Measurements from ENCODE around the gene ZDHHC13.

DNA sequence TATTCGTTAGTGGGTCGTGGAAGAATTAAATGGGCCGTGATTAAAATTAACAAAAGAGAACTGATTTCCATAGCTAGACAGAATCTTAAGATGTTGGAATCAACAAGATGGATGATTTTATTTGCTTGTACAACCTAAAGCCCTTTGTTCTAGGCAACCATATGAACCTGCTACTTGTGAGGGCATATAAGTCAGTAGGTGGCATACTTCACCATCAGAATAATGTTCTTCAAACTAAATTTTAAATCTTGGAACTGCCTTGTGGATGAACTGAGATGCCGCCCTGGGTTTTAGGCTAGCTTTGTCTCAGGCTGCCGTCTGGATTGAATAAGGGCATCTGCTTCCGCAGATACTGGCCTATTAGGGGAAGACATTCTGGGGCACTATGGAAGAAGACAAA is 43.9 kb downstream of the ZDHHC13 start:
- TF ChIP-seq, protein P1, sequence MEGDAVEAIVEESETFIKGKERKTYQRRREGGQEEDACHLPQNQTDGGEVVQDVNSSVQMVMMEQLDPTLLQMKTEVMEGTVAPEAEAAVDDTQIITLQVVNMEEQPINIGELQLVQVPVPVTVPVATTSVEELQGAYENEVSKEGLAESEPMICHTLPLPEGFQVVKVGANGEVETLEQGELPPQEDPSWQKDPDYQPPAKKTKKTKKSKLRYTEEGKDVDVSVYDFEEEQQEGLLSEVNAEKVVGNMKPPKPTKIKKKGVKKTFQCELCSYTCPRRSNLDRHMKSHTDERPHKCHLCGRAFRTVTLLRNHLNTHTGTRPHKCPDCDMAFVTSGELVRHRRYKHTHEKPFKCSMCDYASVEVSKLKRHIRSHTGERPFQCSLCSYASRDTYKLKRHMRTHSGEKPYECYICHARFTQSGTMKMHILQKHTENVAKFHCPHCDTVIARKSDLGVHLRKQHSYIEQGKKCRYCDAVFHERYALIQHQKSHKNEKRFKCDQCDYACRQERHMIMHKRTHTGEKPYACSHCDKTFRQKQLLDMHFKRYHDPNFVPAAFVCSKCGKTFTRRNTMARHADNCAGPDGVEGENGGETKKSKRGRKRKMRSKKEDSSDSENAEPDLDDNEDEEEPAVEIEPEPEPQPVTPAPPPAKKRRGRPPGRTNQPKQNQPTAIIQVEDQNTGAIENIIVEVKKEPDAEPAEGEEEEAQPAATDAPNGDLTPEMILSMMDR (IDR thresholded peaks at IDR 0.05): no peak
- no peak for TF ChIP-seq POLR2A (IDR thresholded peaks at IDR 0.05)
